Heart left ventricle (tissue), 16 donors: ENCODE results near the gene IPO11. TPM values are rescaled to one million over a fixed set of nuclear protein-coding genes. Genes with fewer than 3 reads are reported as not detected.
A peak's percentile ranks its signal among the peaks of the same experiment; 100 is the strongest.

Experiments used
- ATAC-seq, 4 donors: fragments of 200-7000 bp; cut with Tn5 transposase; one replicate each; pipeline ENCODE4 v1.9.1; 2020 to 2022; ENCODE audit warnings: moderate library complexity in 4 of 4, mild to moderate bottlenecking in 3 of 4, moderate number of reproducible peaks in 1 of 4
- DNase-seq, 5 donors: peaks; one replicate each; pipeline ENCODE4 v3.0.0-alpha.2; 2020
- H3K27ac ChIP-seq, 12 donors: fragments of 200-600 bp; sonication (generic) in 4 of 12; one replicate each; pipeline versions ENCODE4 v1.5.0 to v1.8.0; 2016 to 2022; ENCODE audit warnings: mild to moderate bottlenecking in 2 of 12
- H3K27me3 ChIP-seq, 9 donors: fragments of 200-600 bp; sonication (generic) in 2 of 9; one replicate each; pipeline versions ENCODE4 v1.5.1 to v1.8.0; 2016 to 2022; ENCODE audit warnings: mild to moderate bottlenecking in 3 of 9
- H3K36me3 ChIP-seq, 9 donors: fragments of 200-600 bp; sonication (generic) in 2 of 9; one replicate each; pipeline versions ENCODE4 v1.5.0 to v1.8.0; 2018 to 2022; ENCODE audit warnings: mild to moderate bottlenecking in 2 of 9
- H3K4me1 ChIP-seq, 12 donors: fragments of 200-600 bp; sonication (generic) in 4 of 12; one replicate each; pipeline versions ENCODE4 v1.5.0 to v1.8.0; 2016 to 2022; ENCODE audit warnings: mild to moderate bottlenecking in 3 of 12
- H3K4me3 ChIP-seq, 12 donors: fragments of 200-600 bp; sonication (generic) in 4 of 12; one replicate each; pipeline versions ENCODE4 v1.5.0 to v1.8.0; 2017 to 2022; ENCODE audit warnings: mild to moderate bottlenecking in 9 of 12, moderate library complexity in 4 of 12
- H3K9me3 ChIP-seq, 12 donors: fragments of 200-600 bp; sonication (generic) in 4 of 12; one replicate each; pipeline versions ENCODE4 v1.5.0 to v1.8.0; 2016 to 2022; ENCODE audit warnings: mild to moderate bottlenecking in 1 of 12
- CTCF ChIP-seq, 12 donors: fragments of 200-600 bp; sonication (generic) in 4 of 12; IDR thresholded peaks; one replicate each; pipeline versions ENCODE4 v1.5.0 to v1.8.0; 2018 to 2022; ENCODE audit warnings: antibody characterized with exemption in 12 of 12, mild to moderate bottlenecking in 5 of 12
- POLR2A ChIP-seq, 2 donors: fragments of 450-650 bp; IDR thresholded peaks; one replicate each; pipeline ENCODE4 v1.6.1; 2017; ENCODE audit warnings: antibody characterized with exemption in 2 of 2, mild to moderate bottlenecking in 2 of 2, moderate library complexity in 2 of 2
- WGBS, 4 donors: extraction: QIAGEN DNeasy Blood & Tissue Kit in 2 of 4; methylation state at CpG; one replicate each; pipeline versions ENCODE4 v1.1.5 to v1.1.7; 2013 to 2018; 5-methylcytosine and 5-hydroxymethylcytosine counted together
- intact Hi-C, 10 donors: fragments of 100-400 bp; cut with DNase I; formaldehyde crosslinking; loops; one replicate each; pipeline versions ENCODE4 v1.11.1 to v1.14.2; 2022
- polyA plus RNA-seq, 2 donors: library from polyadenylated mRNA; stranded (reverse); fragments of 200-250 nt; gene quantifications; one replicate each; pipeline ENCODE4 v1.2.3, GENCODE V29; 2013
- total RNA-seq, 9 donors: library from RNA; depleted of rRNA in 2 of 9; stranded (reverse); fragments of >200 nt in 2 of 9; fragmentation: NEBNext Ultra II Directional in 3 of 9; extraction: Animal tissue kit (Norgen Biotek cat#: 25700) in 3 of 9; gene quantifications; one replicate each; pipeline versions ENCODE4 v1.1.0 to v1.2.4, GENCODE V29; 2016 to 2023
- donor health status: ischemic (EF 13 %, LVEDD 7.1; RV severe dilation, severe dysfunction).
- donor health status: healthy with polysubstance abuse.
- donor health status: DM: no; HTN: yes; CAD: no.
- donor health status: DM: no; HTN: no; CAD: no.
- donor health status: ischemic (EF 25% LVEDD 6.9; RV normal size, moderate dysfunction).
- donor health status: ischemic (EF 25% LVEDD 5.7; RV mildly dilated, moderate dysfunction).
- donor health status: healthy.
- donor health status: DM: yes; HTN: yes; CAD: no.
- donor health status: ischemic (EF 35%, LVEDD 5.7; RV mildly dilated, moderate dysfunction).
- donor health status: nonischemic (EF 11% LVEDD 7.7; RV severe dilation, severe dysfunction).
- donor health status: DM: yes; HTN: yes; CAD: no.
- donor health status: PGD.
- donor health status: ischemic (EF 29% LVEDD 5.4; RV normal size, mild dysfunction).
- donor health status: nonischemic (EF 23%, LVEDD 6.1; RV moderate dilation, normal function).

Gene IPO11
- total and polyA plus RNA-seq, 11 donors: 8.2 to 40.4 (median 29.1) TPM

DNA sequence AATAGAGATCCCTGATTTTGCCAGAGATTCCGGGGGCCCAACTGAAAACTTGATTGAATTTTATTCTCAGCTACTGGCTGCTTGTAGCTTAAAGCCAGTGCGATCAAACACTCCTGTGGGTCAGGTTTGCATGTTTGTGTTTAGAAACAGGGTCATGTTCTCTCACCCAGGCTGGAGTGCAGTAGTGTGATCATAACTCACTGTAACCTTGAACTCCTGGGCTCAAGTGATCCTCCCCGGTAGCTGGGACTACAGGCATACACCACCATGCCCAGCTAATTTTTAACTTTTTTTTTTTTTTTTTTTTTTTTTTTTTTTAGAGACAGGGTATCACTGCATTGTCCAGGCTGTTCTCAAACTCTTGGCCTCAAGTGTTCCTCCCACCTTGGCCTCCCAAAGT lies 232.7 kb downstream of the IPO11 start:
- WGBS, 4 donors: 93 to 97% (median 96%) methylated on average over 3 of the region's 3 CpGs
- Histone ChIP-seq H3K36me3 (no peaks in the 10 kb centered on the region), H3K4me1 (peaks cover 0 to 6% (median 0%) of the 10 kb centered on the region in 12 donors), H3K4me3 (no peak overlapping the region), H3K27ac (no peak overlapping the region), H3K9me3 (no peaks in the 10 kb centered on the region), H3K27me3 (no peaks in the 10 kb centered on the region)
- ATAC-seq (no peak), DNase-seq (no peak)
- TF ChIP-seq POLR2A (IDR thresholded peaks at IDR 0.05): no peak
- no peak for TF ChIP-seq CTCF (IDR thresholded peaks at IDR 0.05)
- intact Hi-C loops: no loop called here

- Histone ChIP-seq H3K27ac (no peak overlapping the region), H3K27me3 (no peaks in the 10 kb centered on the region), H3K4me1 (peaks cover 0 to 6% (median 0%) of the 10 kb centered on the region in 12 donors), H3K4me3 (no peak overlapping the region), H3K36me3 (no peaks in the 10 kb centered on the region), H3K9me3 (no peaks in the 10 kb centered on the region)
- intact Hi-C loops: no loop called here
- DNase-seq (no peak), ATAC-seq (no peak)
- TF ChIP-seq POLR2A (IDR thresholded peaks at IDR 0.05): no peak
- no peak for TF ChIP-seq CTCF (IDR thresholded peaks at IDR 0.05)
Measured at GRCh38 chr5:62647241-62647640, 234.7 kb downstream of the IPO11 start.

GRCh38 chr5:62649025-62649424 lies 236.5 kb downstream of the IPO11 start:
- ATAC-seq (no peak), DNase-seq (no peak)
- Histone ChIP-seq H3K9me3 (no peaks in the 10 kb centered on the region), H3K4me1 (peaks cover 0 to 16% (median 0%) of the 10 kb centered on the region in 12 donors), H3K4me3 (no peak overlapping the region), H3K36me3 (no peaks in the 10 kb centered on the region), H3K27me3 (no peaks in the 10 kb centered on the region), H3K27ac (no peak overlapping the region)
- WGBS, 4 donors: 92 to 95% (median 93%) methylated on average over 4 of the region's 4 CpGs
- no peak for TF ChIP-seq POLR2A (IDR thresholded peaks at IDR 0.05)
- no peak for TF ChIP-seq CTCF (IDR thresholded peaks at IDR 0.05)
- intact Hi-C loops: no loop called here

GRCh38 chr5:62649476-62650113 lies 237.0 kb downstream of the IPO11 start:
- Histone ChIP-seq H3K4me1 (peaks cover 0 to 16% (median 0%) of the 10 kb centered on the region in 12 donors), H3K27me3 (no peaks in the 10 kb centered on the region), H3K4me3 (no peak overlapping the region), H3K36me3 (no peaks in the 10 kb centered on the region), H3K27ac (no peak overlapping the region), H3K9me3 (no peaks in the 10 kb centered on the region)
- WGBS, 4 donors: 65 to 81% (median 76%) methylated on average over 4 of the region's 4 CpGs
- DNase-seq (peak in 1 of 5 donors; percentile 44), ATAC-seq (peak in 1 of 4 donors; percentile 21)
- intact Hi-C loops: no loop called here
- TF ChIP-seq CTCF (IDR thresholded peaks at IDR 0.05) (no peak), POLR2A (IDR thresholded peaks at IDR 0.05) (no peak)
